Glomerular visceral epithelial cell (primary cell): ENCODE results near the gene MTR.
"Not testable (repeated sequence)": the region's sequence is repeated elsewhere in the genome, so short reads cannot be mapped to it uniquely, and the experiment has no call there.

Experiments
- DNase-seq: peaks from one replicate; pipeline ENCODE4 v3.0.0-alpha.2; 2016; ENCODE audit errors: extremely low spot score

Gene MTR

DNA sequence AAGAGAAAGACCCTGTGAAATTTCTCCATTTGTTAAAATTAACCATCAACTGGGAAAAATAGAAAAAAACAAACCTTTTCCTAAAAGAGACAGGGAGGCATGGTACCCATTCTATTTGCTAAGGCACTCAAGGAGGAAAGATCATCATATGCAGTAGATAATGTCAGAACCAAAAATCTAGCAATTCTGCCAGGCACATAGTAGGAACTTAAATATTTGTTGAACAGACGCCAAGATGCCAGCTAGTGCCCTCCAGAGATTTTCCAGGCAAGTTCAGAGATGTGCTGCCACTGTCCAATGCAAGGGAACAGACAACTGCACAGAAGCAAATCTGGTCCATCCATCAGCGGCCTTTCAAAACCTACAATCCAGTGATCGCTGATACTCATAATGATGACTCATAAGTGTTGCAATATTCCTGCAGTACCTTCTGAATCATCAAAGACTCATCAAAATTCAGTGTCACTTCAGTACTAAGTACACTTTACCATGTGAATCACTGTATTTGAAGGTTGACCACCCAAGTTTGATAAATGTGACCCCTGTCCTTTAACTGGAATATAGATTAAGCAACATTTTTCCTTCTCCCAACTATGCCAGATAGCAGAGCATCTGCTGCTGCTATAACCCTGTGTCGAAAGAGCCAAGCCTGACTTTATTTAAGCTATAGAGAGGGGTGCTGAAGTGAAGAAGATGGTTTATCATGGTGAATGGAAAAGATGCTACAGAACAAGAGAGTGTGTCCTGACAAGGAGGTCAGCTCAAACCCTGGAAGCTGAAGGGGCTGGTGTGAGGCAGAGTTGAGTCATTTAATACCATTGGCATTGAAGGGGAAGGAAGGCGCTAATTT, 110.0 kb downstream of the MTR start:
- peak; percentile 53 for DNase-seq

DNA sequence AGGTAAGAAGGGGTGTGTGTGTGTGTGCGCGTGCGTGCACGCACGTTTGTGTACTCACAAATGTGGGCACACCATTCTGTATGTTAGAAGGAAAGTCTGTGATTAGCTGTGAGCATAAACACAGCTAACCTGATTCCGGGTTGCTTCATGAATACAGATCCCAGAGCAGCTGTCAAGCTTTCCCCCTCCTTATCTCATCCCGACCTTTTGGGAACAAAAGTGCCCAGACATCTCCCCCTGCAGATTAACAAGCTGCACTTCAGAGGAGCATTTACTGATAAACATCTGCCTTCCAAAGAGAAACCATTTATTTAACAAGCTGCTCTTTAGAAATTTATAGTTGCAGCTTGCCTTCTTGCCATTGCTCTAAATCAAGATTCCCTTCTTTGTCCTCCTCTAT, 112.1 kb downstream of the MTR start:
- no peak for DNase-seq

GRCh38 chr1:236908669-236909068, 113.6 kb downstream of the MTR start:
- DNase-seq, result no peak

- not testable (repeated sequence) for DNase-seq
Measured at GRCh38 chr1:236911047-236911446, 116.0 kb downstream of the MTR start.

GRCh38 chr1:236913371-236914037, 118.4 kb downstream of the MTR start:
- peak; percentile 20 for DNase-seq

DNA sequence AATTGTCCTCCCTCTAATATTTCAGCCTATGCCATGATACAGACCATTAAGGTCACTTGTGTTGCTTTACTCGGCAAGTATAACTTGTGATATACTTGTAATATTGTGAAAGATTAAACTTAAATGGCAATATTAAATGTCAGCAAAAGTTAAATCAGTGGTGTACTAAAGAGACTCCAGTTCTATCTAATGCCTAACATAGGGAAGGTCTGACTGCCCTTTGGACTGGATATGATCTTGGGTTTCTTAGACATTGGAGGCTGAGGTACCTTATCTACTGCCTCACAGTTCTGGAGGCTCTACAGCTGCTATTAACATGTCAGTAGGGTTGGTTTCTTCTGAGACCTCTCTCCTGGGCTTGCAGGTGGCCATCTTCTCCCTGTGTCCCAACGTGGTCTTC, 119.3 kb downstream of the MTR start:
- DNase-seq, result no peak

DNA sequence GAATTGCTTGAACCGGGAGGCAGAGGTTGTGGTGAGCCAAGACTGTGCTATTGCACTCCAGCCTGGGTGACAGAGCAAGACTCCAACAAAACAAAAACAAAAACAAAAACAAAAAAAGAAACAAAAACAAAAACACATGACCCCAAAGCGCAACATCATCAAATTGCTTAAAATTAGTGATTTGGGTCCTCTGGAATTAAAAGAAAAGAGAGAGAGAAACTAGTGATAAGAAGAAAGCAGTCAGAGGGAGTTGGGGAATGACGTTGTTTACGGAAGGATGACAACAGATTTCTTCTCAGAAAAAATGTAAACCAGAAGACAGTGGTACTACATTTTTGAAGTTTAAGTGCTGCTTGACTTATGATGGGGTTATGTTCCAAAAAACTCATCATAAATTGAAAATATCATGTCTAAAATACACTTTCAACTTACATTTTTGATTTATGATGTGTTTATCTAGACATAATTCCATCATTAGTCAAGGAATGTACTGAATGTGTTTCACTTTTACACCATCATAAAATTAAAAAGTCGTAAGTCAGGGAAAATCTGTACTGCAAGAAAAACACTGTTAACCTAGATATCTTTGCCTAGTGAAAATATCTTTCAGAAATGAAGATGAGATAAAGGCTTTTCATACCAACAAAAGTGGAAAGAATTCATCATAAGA, 121.2 kb downstream of the MTR start:
- no peak for DNase-seq

- DNase-seq, result no peak
Measured at GRCh38 chr1:236917448-236917847, 122.4 kb downstream of the MTR start.

DNA sequence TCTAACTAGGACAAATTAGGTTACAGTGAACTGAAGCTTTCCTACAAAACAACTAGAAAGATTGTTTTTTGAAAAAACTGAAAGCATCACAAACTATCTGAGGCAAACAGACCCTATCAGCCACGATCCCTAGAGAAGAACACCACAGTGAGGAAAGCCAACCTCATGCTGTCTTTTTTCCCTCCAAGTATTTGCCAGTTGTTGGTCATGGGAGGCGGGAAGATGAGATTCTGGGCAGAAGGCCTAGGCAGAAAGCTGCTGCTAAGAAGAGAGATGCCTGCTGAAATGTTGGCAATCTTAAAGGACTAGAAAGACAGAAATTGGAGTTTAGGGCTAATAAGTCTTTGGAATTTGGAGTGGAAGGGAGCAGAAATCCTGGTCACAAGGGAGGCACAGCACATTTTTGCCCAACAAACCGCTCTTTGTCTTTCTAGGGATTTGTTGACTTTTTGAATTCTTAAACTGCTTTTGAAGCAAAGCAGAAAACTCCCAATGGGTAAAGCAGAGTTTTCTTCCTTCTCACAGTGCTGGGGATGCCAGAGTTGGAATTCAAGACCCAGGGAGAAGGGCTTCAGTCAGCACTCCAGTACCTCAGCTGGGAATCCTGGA, 125.3 kb downstream of the MTR start:
- no peak for DNase-seq

DNA sequence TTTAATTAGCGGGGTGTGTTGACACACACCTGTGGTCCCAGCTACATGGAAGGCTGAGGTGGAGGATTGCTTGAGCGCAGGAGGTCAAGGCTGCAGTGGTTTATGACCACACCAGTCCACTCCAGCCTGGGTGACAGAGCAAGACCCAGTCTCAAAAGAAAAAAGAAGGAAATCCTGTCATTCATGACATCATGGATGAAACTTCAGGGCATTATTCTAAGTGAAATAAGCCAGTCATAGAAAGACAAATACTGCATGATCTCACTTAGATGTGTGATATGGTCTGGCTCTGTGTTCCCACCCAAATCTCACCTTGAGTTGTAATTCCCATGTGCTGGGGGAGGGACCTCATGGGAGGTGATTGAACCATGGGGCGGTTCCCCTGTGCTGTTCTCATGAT, 126.5 kb downstream of the MTR start:
- no peak for DNase-seq

DNA sequence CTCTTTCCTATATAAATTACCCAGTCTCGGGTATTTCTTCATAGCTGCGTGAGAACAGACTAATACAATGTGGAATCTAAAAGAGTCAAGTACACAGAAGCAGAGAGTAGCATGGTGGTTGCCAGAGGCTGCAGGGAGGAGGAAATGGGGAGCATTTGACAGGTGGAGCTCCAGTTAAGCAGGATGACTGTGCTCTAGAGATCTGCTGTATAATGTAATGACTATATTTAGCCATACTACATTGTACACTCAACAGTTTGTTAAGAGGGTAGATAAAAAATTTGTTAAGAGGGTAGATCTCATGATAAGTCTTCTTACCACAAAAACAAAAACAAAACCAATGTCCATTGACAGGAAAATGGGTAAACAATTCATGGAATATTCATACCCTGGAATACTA, 127.1 kb downstream of the MTR start:
- no peak for DNase-seq

- DNase-seq, result no peak
Measured at GRCh38 chr1:236925386-236925785, 130.3 kb downstream of the MTR start.

GRCh38 chr1:236930503-236930902, 135.4 kb downstream of the MTR start:
- no peak for DNase-seq

DNA sequence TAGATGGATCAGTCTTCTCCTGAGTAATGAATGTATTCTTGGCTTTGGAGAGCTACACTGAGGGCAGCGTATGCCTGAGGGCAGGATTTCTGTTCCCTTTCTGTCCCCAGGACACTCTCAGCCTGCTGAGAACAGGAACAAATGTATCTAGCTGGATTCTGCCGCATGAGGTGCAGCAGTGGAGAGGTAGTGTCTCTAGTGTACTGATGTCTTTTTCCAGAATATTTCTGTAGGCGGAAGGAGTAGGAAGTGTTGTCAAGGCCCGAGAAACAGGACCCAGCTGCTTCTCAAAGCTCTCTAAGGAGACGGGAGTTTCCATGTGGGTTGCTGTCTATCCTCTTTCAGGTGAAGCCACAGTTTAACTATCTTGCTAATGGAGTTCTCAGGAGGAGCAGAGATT, 143.7 kb downstream of the MTR start:
- no peak for DNase-seq

- DNase-seq, result no peak
Measured at GRCh38 chr1:236942431-236942830, 147.3 kb downstream of the MTR start.

- DNase-seq, result no peak
Measured at GRCh38 chr1:236944556-236944955, 149.5 kb downstream of the MTR start.

GRCh38 chr1:236945002-236945401, 149.9 kb downstream of the MTR start:
- DNase-seq, result no peak

DNA sequence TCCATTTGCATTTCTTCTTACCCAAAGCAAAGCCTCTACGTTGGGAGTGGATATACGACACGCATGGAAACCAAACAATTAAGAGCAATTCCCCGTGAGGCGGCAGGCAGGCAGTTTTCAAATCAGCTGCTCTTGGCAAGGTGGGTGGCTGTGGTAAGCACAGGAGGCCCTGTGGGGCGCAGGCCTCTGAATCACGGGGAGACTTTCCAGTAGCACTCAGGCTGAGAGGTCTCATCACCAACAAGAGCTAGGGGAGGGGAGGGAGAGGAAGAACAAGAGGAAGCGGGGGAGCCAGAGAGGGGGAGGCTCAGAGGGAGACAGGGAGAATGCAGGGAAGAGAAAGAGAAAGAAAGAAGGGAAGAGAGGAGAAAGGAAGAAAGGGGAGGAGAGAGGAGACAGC, 152.7 kb downstream of the MTR start:
- no peak for DNase-seq

DNA sequence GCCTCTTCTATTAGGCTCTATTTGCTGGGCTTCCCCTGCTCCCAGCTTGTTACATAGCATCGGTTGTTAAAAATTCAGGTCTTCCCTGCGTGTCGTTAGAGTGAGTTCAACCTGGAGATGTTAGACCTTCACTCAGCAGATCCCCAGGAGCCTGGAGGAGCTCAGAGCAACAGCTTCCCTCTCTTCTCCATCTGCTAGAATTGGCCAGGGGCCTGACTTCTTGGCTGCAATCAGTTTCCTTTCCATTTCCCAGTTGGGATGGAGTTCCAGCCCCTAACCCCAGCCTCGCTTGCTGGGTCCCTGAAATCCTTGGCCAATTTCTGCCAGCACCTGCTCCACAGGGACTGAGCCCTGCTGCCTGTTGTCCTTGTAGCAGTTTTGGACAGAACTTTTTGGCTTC, 153.3 kb downstream of the MTR start:
- no peak for DNase-seq

- DNase-seq, result no peak
Measured at GRCh38 chr1:236948996-236949395, 153.9 kb downstream of the MTR start.

GRCh38 chr1:236950365-236950764, 155.3 kb downstream of the MTR start:
- no peak for DNase-seq

DNA sequence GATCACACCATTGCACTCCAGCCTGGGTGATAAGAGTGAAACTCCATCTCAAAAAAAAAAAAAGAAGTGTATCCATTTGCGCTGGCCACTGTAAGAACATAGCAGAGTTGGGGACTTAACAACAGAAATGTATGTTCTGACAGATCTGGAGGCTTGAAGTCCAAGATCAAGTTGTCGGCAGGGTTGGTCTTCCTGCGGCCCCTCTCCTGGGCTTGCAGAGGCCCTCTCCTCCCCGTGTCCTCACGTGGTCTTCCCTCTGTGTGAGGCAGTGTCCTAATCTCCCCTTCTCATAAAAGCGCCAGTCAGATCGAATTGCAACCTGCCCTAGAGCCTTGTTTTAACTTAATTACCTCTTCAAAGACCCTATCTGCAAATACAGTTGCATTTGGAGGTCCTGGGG, 156.6 kb downstream of the MTR start:
- DNase-seq, result no peak
